ENCODE results near the gene COX17. TPM values are rescaled to one million over a fixed set of nuclear protein-coding genes. Genes with fewer than 3 reads are reported as not detected.

Gene COX17
- total and polyA plus RNA-seq, 2 of the 13 experiments (the other 11 are each of a cell fraction or from before 2014, with no cell fraction given): 41.4 to 51.0 TPM

GRCh38 chr3:119695480-119695879 is 18.3 kb upstream of the COX17 start (continued):
- TF ChIP-seq NFYC (CRISPR knock-in tag; IDR thresholded peaks at IDR 0.05): peak; percentile 36; the same call in 1 of the 2 replicates

DNA sequence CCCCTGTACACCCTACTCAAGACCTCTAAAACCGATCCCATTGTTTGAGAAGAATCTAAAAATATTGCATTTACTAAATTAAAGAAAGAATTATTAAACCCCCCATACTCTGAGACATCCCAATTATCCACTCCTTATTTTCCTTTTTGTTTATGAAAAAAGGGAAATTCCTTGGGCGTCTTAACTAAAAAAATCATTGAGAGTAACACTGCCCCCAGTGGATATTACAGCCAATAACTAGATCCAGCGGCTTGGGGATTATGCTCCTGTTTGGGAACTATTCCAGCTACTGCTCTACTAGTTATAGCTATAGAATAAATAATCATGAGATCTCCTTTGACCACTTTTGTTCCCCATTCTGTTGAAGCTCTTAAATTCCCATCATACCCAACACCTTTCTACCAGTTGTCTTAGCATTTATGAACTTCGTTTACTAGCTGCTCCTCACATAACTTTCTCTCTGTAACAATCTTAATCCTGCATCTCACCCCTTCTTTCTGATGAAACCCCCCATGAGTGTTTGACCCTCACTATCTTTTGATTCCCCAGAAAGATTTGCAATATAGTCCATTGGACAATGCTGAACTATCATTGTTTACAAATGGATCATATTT is 12.9 kb upstream of the COX17 start:
- intact Hi-C loops (cut with micrococcal nuclease; ENCODE audit: unreplicated experiment): no loop called here
- no peak overlapping the region for H3K4me3 ChIP-seq (replicated peaks in 1 of 3; ENCODE audit: insufficient read depth in 1 of 3, low read depth in 2 of 3, low read length in 3 of 3)
- no peak overlapping the region for H3K9ac ChIP-seq (ENCODE audit: insufficient read depth, low read depth, low read length)
- no peak overlapping the region for H3K27ac ChIP-seq (ENCODE audit: extremely low read length, insufficient read depth, low read length)
- 23% methylated on average over 4 of the region's 4 CpGs for WGBS (ENCODE audit: low lambda C conversion rate)
- TF ChIP-seq CTCF (CRISPR knock-in tag; IDR thresholded peaks at IDR 0.05): peak; percentile 27; the same call in 1 of the 2 replicates
- no peak for TF ChIP-seq ZNF556 (CRISPR knock-in tag; IDR thresholded peaks at IDR 0.05; ENCODE audit: borderline replicate concordance)
- no peak for TF ChIP-seq ARID3A (IDR thresholded peaks at IDR 0.05; ENCODE audit: low read depth, low read length)
- no peak for TF ChIP-seq ZNF276 (CRISPR knock-in tag; IDR thresholded peaks at IDR 0.05; ENCODE audit: low read depth)
- H3K4me1 ChIP-seq (ENCODE audit: insufficient read depth, low read length): no peaks in the 10 kb centered on the region
- BruUV-seq (replicated peaks): no TSS peak
- ATAC-seq (peak; percentile 76), DNase-seq (ENCODE audit: low spot score) (peak; percentile 18), FAIRE-seq (no peak)
- no peak overlapping the region for H3K4me2 ChIP-seq (ENCODE audit: low read depth, low read length)
- H3K27me3 ChIP-seq (ENCODE audit: control insufficient read depth in 1 of 2, insufficient read depth in 2 of 2, low read length in 2 of 2): no peaks in the 10 kb centered on the region
- no peak overlapping the region for H2AFZ ChIP-seq (ENCODE audit: low read length)
- H4K20me1 ChIP-seq (ENCODE audit: insufficient read depth, low read length): no peaks in the 10 kb centered on the region
- CTCF ChIA-PET (ENCODE audit: low intra/inter-chr PET ratio, low total read pairs): interaction anchor here (1.2 kb wide), 1 partner anchor 131 kb away, joined by 3 read pairs; no protein-coding TSS in a partner anchor
- no peaks in the 10 kb centered on the region for H3K9me3 ChIP-seq (ENCODE audit: low read length)
- H3K79me2 ChIP-seq (ENCODE audit: insufficient read depth, low read length): no peaks in the 10 kb centered on the region
- H3K36me3 ChIP-seq (replicated peaks in 1 of 2; ENCODE audit: control insufficient read depth in 1 of 2, insufficient read depth in 2 of 2, low read length in 2 of 2): no peaks in the 10 kb centered on the region
- POLR2A ChIA-PET: interaction anchor here (1.5 kb wide), 1 partner anchor 105 kb away, joined by 4 read pairs; no protein-coding TSS in a partner anchor
- in situ Hi-C loops (cut with HindIII; ENCODE audit: extremely low pct_ligation_motif_present, low pct_unique_long_range_greater_than_20kb): loop anchor here (25.0 kb wide), 3 partner anchors 278 to 803 kb away; partner anchors contain the start of gene TEX55
